IMR-90 (cell line): Measurements from ENCODE around the gene ADISSP. TPM values are rescaled to one million over a fixed set of nuclear protein-coding genes. Genes with fewer than 3 reads are reported as not detected.

Experiments used
- ATAC-seq: fragments of 200-7000 bp; cut with Tn5 transposase; 2 replicates; pipeline ENCODE4 v1.9.1; 2020; ENCODE audit warnings: low read depth, mild to moderate bottlenecking, moderate library complexity
- BruUV-seq: library from RNA; stranded (reverse); fragments of 400-500 nt; replicated peaks from 2 replicates; lab custom pipeline; 2021; lab: Mats Ljungman, UMichigan
- CTCF ChIA-PET: fragments of 300-600 bp; formaldehyde crosslinking; extraction: SDS; loops from one replicate; lab custom pipeline; 2021; ENCODE audit warnings: antibody characterized with exemption; lab: Yijun Ruan, JAX
- POLR2A ChIA-PET: fragments of 300-600 bp; sonication (Branson Sonifier 250); formaldehyde crosslinking; loops from one replicate; lab custom pipeline; 2022; ENCODE audit warnings: antibody characterized with exemption; ENCODE audit not compliant: unreplicated experiment; lab: Charles Lee
- DNase-seq: peaks from one replicate; pipeline ENCODE4 v3.0.0; 2013
- H2AFZ ChIP-seq: replicated peaks from 2 replicates; pipeline ENCODE3; 2013; ENCODE audit warnings: low read length, mild to moderate bottlenecking; ENCODE audit not compliant: poor library complexity
- H2AK5ac ChIP-seq: 2 replicates; pipeline ENCODE4 v1.6.1; 2013; ENCODE audit warnings: low read depth, low read length, inconsistent platforms
- H2AK9ac ChIP-seq: replicated peaks from 2 replicates; pipeline ENCODE3; 2013; ENCODE audit warnings: mild to moderate bottlenecking, low read depth, low read length, moderate library complexity; ENCODE audit not compliant: poor library complexity
- H2BK120ac ChIP-seq: 2 replicates; pipeline ENCODE4 v1.6.1; 2013; ENCODE audit warnings: low read depth, low read length, inconsistent platforms
- H2BK15ac ChIP-seq: 3 replicates; pipeline ENCODE4 v1.6.1; 2013; ENCODE audit warnings: low read depth, low read length, inconsistent platforms
- H2BK20ac ChIP-seq: 2 replicates; pipeline ENCODE4 v1.6.1; 2013; ENCODE audit warnings: low read depth, mild to moderate bottlenecking, inconsistent platforms, low read length, moderate library complexity
- H2BK5ac ChIP-seq: 2 replicates; pipeline ENCODE4 v1.6.1; 2013; ENCODE audit warnings: mild to moderate bottlenecking, low read depth, low read length, inconsistent platforms; ENCODE audit not compliant: poor library complexity, severe bottlenecking
- H3K14ac ChIP-seq: replicated peaks from 2 replicates; pipeline ENCODE4 v1.6.1; 2013; ENCODE audit warnings: low read depth, low read length, inconsistent platforms
- H3K18ac ChIP-seq: 2 replicates; pipeline ENCODE4 v1.6.1; 2013; ENCODE audit warnings: low read depth, low read length, control low read depth
- H3K23ac ChIP-seq: 2 replicates; pipeline ENCODE4 v1.6.1; 2013; ENCODE audit warnings: low read depth, low read length, inconsistent platforms
- H3K27ac ChIP-seq: 2 replicates; pipeline ENCODE4 v1.5.1; 2013; ENCODE audit warnings: mild to moderate bottlenecking, control low read depth, low read length; ENCODE audit not compliant: insufficient read depth
- H3K27me3 ChIP-seq: 2 replicates; pipeline ENCODE4 v1.6.1; 2013; ENCODE audit warnings: low read length; ENCODE audit not compliant: control insufficient read depth, insufficient read depth
- H3K36me3 ChIP-seq: 2 replicates; pipeline ENCODE4 v1.6.1; 2013; ENCODE audit warnings: low read length, mixed read lengths; ENCODE audit not compliant: control insufficient read depth, insufficient read depth
- H3K4ac ChIP-seq: 2 replicates; pipeline ENCODE4 v1.6.1; 2013; ENCODE audit warnings: low read depth, low read length, inconsistent platforms
- H3K4me1 ChIP-seq: 2 replicates; pipeline ENCODE4 v1.6.1; 2013; ENCODE audit warnings: low read length, mixed read lengths; ENCODE audit not compliant: control insufficient read depth, insufficient read depth
- H3K4me2 ChIP-seq: 2 replicates; pipeline ENCODE4 v1.6.1; 2013; ENCODE audit warnings: low read depth, mild to moderate bottlenecking, control low read depth, low read length, moderate library complexity
- H3K4me3 ChIP-seq: 2 replicates; pipeline ENCODE4 v1.5.1; 2013; ENCODE audit warnings: low read depth, mild to moderate bottlenecking, control low read depth, low read length, moderate library complexity; ENCODE audit not compliant: insufficient read depth
- H3K56ac ChIP-seq: 2 replicates; pipeline ENCODE4 v1.6.1; 2013; ENCODE audit warnings: low read length, inconsistent platforms; ENCODE audit not compliant: insufficient read depth; ENCODE audit errors: extremely low read depth
- H3K79me1 ChIP-seq, 2 experiments: 2 replicates each; pipeline ENCODE4 v1.6.1; 2013; ENCODE audit warnings: low read length in 2 of 2, inconsistent platforms in 1 of 2, low read depth in 1 of 2
- H3K9ac ChIP-seq: 2 replicates; pipeline ENCODE4 v1.6.1; 2013; ENCODE audit warnings: low read depth, low read length, control low read depth
- H3K9me1 ChIP-seq: 2 replicates; pipeline ENCODE4 v1.6.1; 2013; ENCODE audit warnings: low read length, inconsistent platforms; ENCODE audit not compliant: insufficient read depth
- H3K9me3 ChIP-seq: 2 replicates; pipeline ENCODE4 v1.6.1; 2013; ENCODE audit warnings: low read length; ENCODE audit not compliant: control insufficient read depth, insufficient read depth
- H4K20me1 ChIP-seq: 2 replicates; pipeline ENCODE4 v1.6.1; 2013; ENCODE audit warnings: low read length, inconsistent platforms; ENCODE audit not compliant: insufficient read depth
- H4K5ac ChIP-seq: 2 replicates; pipeline ENCODE4 v1.6.1; 2013; ENCODE audit warnings: mild to moderate bottlenecking, low read depth, low read length, control low read depth
- H4K8ac ChIP-seq, 2 experiments: 2 replicates each; pipeline ENCODE4 v1.6.1; 2013; ENCODE audit warnings: low read depth in 2 of 2, low read length in 2 of 2, control low read depth in 1 of 2, inconsistent platforms in 1 of 2
- H4K91ac ChIP-seq: 2 replicates; pipeline ENCODE4 v1.6.1; 2013; ENCODE audit warnings: low read depth, low read length, inconsistent platforms; ENCODE audit not compliant: insufficient read depth
- BHLHE40 ChIP-seq: fragments of 150-350 bp; IDR thresholded peaks from 2 replicates; pipeline ENCODE4 v1.6.1; 2016; ENCODE audit warnings: mild to moderate bottlenecking, low read depth, low read length
- CEBPB ChIP-seq: IDR thresholded peaks from 2 replicates; pipeline ENCODE4 v1.6.1; 2012; ENCODE audit warnings: low read depth, low read length, improper control_type of control experiment
- CHD1 ChIP-seq: IDR thresholded peaks from 2 replicates; pipeline ENCODE4 v1.6.1; 2012; ENCODE audit warnings: low read depth, low read length, improper control_type of control experiment
- MAFK ChIP-seq: IDR thresholded peaks from 2 replicates; pipeline ENCODE4 v1.6.1; 2012; ENCODE audit warnings: low read depth, low read length, improper control_type of control experiment
- MAZ ChIP-seq: IDR thresholded peaks from 2 replicates; pipeline ENCODE4 v1.6.1; 2012; ENCODE audit warnings: low read depth, mild to moderate bottlenecking, low read length, improper control_type of control experiment, moderate library complexity, borderline replicate concordance
- MXI1 ChIP-seq: IDR thresholded peaks from 2 replicates; pipeline ENCODE4 v1.6.1; 2012; ENCODE audit warnings: low read depth, mild to moderate bottlenecking, low read length, moderate library complexity, borderline replicate concordance
- NFE2L2 ChIP-seq: fragments of 150-350 bp; IDR thresholded peaks from 2 replicates; pipeline ENCODE4 v1.6.1; 2016; ENCODE audit warnings: low read depth, mild to moderate bottlenecking, low read length
- POLR2A ChIP-seq: IDR thresholded peaks from 2 replicates; pipeline ENCODE4 v1.6.1; 2012; ENCODE audit warnings: mild to moderate bottlenecking, low read depth, low read length
- RCOR1 ChIP-seq: IDR thresholded peaks from 2 replicates; pipeline ENCODE4 v1.6.1; 2012; ENCODE audit warnings: mild to moderate bottlenecking, low read length, improper control_type of control experiment; ENCODE audit not compliant: insufficient replicate concordance
- SMC3 ChIP-seq: fragments of 150-350 bp; IDR thresholded peaks from 2 replicates; pipeline ENCODE4 v1.6.1; 2016; ENCODE audit warnings: low read depth, mild to moderate bottlenecking, antibody characterized with exemption, low read length, moderate library complexity
- WGBS, 2 experiments: methylation state at CpG; one replicate each; pipeline versions ENCODE4 v1.1.5 to v1.1.7; 2013; ENCODE audit warnings: missing lambda C conversion rate in 2 of 2; ENCODE audit not compliant: insufficient read length in 1 of 2; ENCODE audit errors: extremely low coverage in 2 of 2; 5-methylcytosine and 5-hydroxymethylcytosine counted together
- dilution Hi-C: fragments of 300-500 bp; cut with HindIII; formaldehyde crosslinking; loops from one replicate; pipeline ENCODE4 v1.14.3; 2018; ENCODE audit warnings: low sequenced_read_pairs; ENCODE audit not compliant: unreplicated experiment
- in situ Hi-C: fragments of 300-500 bp; cut with MboI; formaldehyde crosslinking; loops from 3 replicates; pipeline ENCODE4 v1.14.3; 2019; ENCODE audit warnings: low sequenced_read_pairs, inconsistent platforms, mixed read lengths
- intact Hi-C: fragments of 100-400 bp; cut with micrococcal nuclease; formaldehyde crosslinking; loops from 2 replicates; pipeline ENCODE4 v1.10.0; 2022
- polyA plus RNA-seq, 3 experiments: library from polyadenylated mRNA; depleted of rRNA; stranded (reverse); fragments of >200 nt; gene quantifications; 2 replicates each; pipeline ENCODE4 v1.2.3, GENCODE V29; 2012; ENCODE audit warnings: low replicate concordance in 1 of 3
- total RNA-seq: library from RNA; depleted of rRNA; stranded (reverse); fragments of >200 nt; gene quantifications from 2 replicates; pipeline ENCODE4 v1.2.3, GENCODE V29; 2012
- TF ChIP-seq, protein P1 (sequence below): fragments of 150-350 bp; IDR thresholded peaks from 2 replicates; pipeline ENCODE4 v1.6.1; 2016; ENCODE audit warnings: low read depth, mild to moderate bottlenecking, low read length, moderate library complexity, borderline replicate concordance
- TF ChIP-seq, protein P2 (sequence below): fragments of 150-350 bp; IDR thresholded peaks from 2 replicates; pipeline ENCODE4 v1.6.1; 2017; ENCODE audit warnings: mild to moderate bottlenecking, antibody characterized with exemption, low read length, low read depth

Gene ADISSP
- total and polyA plus RNA-seq, 2 of the 4 experiments (the other 2 are of a cell fraction) = 31.9 to 58.2 TPM

GRCh38 chr20:3777716-3778629, 10.4 kb upstream of the ADISSP start (continued):
- TF ChIP-seq, protein P1, sequence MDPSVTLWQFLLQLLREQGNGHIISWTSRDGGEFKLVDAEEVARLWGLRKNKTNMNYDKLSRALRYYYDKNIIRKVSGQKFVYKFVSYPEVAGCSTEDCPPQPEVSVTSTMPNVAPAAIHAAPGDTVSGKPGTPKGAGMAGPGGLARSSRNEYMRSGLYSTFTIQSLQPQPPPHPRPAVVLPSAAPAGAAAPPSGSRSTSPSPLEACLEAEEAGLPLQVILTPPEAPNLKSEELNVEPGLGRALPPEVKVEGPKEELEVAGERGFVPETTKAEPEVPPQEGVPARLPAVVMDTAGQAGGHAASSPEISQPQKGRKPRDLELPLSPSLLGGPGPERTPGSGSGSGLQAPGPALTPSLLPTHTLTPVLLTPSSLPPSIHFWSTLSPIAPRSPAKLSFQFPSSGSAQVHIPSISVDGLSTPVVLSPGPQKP = no peak

- H4K20me1 ChIP-seq = peaks cover 12% of the 10 kb centered on the region
- peak overlapping the region; percentile 60; the same call in 1 of the 2 replicates for H3K9ac ChIP-seq
- H4K8ac ChIP-seq = peak overlapping the region; percentile 42 to 79; a peak in 1 of 4 replicates
- H2AFZ ChIP-seq = peak overlapping the region; percentile 99
- dilution Hi-C loops = no loop called here
- H2BK5ac ChIP-seq = no peak overlapping the region
- H2BK15ac ChIP-seq = no peak overlapping the region; the same call in 2 of the 3 replicates
- H3K56ac ChIP-seq = no peak overlapping the region
- DNase-seq = no peak
- WGBS, 2 experiments = 51% methylated on average over 5 of the region's 16 CpGs; no CpG with 5 or more reads in 1 of the 2 experiments
- H3K27me3 ChIP-seq = peaks cover 9% of the 10 kb centered on the region; the same call in 1 of the 2 replicates
- peak overlapping the region; percentile 16; the same call in 1 of the 2 replicates for H4K91ac ChIP-seq
- POLR2A ChIA-PET = no interaction called here
- no peaks in the 10 kb centered on the region for H3K9me3 ChIP-seq
- H3K79me1 ChIP-seq = peaks cover 2 to 6% of the 10 kb centered on the region in 2 experiments; a peak in 2 of 4 replicates
- ATAC-seq = no peak
- peak overlapping the region; percentile 93 for H2AK9ac ChIP-seq
- CTCF ChIA-PET = no interaction called here
- no peak overlapping the region for H3K27ac ChIP-seq
- peak overlapping the region; percentile 39 for H3K4me3 ChIP-seq
- 0 out of 2 replicates have a peak overlapping the region, but pooled peaks have one; percentile 21 for H3K23ac ChIP-seq
- no TSS peak for BruUV-seq
- H4K5ac ChIP-seq = peak overlapping the region; percentile 64
- peak overlapping the region; percentile 72 for H3K4ac ChIP-seq
- intact Hi-C loops = no loop called here
- peaks cover 4% of the 10 kb centered on the region; the same call in 1 of the 2 replicates for H3K4me1 ChIP-seq
- H3K36me3 ChIP-seq = no peaks in the 10 kb centered on the region
- H3K14ac ChIP-seq = peak overlapping the region; percentile 69
- in situ Hi-C loops = no loop called here
- peaks cover 7% of the 10 kb centered on the region; the same call in 1 of the 2 replicates for H3K9me1 ChIP-seq
- peak overlapping the region; percentile 85 for H3K4me2 ChIP-seq
- H3K18ac ChIP-seq = no peak overlapping the region
- H2BK20ac ChIP-seq = no peak overlapping the region
- peak overlapping the region; percentile 54; the same call in 1 of the 2 replicates for H2AK5ac ChIP-seq
- peak overlapping the region; percentile 48 for H2BK120ac ChIP-seq
- TF ChIP-seq CHD1 (no peak), BHLHE40 (no peak), RCOR1 (no peak), SMC3 (no peak), MXI1 (no peak), POLR2A (no peak), MAZ (no peak), NFE2L2 (no peak), MAFK (no peak), CEBPB (no peak)
- TF ChIP-seq, protein P2, sequence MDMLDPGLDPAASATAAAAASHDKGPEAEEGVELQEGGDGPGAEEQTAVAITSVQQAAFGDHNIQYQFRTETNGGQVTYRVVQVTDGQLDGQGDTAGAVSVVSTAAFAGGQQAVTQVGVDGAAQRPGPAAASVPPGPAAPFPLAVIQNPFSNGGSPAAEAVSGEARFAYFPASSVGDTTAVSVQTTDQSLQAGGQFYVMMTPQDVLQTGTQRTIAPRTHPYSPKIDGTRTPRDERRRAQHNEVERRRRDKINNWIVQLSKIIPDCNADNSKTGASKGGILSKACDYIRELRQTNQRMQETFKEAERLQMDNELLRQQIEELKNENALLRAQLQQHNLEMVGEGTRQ = no peak
- TF ChIP-seq, protein P1 = no peak
These were observed 9.8 kb upstream of the ADISSP start for GRCh38 chr20:3777381-3777715.
